Smooth muscle cell (in vitro differentiated cells): Measurements from ENCODE around the gene TSC22D4. TPM values are rescaled to one million over a fixed set of nuclear protein-coding genes. Genes with fewer than 3 reads are reported as not detected.

Source experiments
- DNase-seq: peaks from one replicate; lab custom pipeline; 2025; ENCODE audit not compliant: unreplicated experiment; lab: John Stamatoyannopoulos, UW
- H2AFZ ChIP-seq: fragments of 200-600 bp; sonication (generic); 2 replicates; pipeline ENCODE4 v1.6.0; 2016; ENCODE audit warnings: antibody characterized with exemption, low read depth, mild to moderate bottlenecking
- H3F3A ChIP-seq: fragments of 200-600 bp; sonication (generic); 2 replicates; pipeline ENCODE4 v1.6.0; 2017; ENCODE audit warnings: antibody characterized with exemption, low read depth
- H3K27ac ChIP-seq: fragments of 200-600 bp; sonication (generic); 2 replicates; pipeline ENCODE4 v1.5.1; 2016; ENCODE audit warnings: low read depth, mild to moderate bottlenecking
- H3K27me3 ChIP-seq: fragments of 200-600 bp; sonication (generic); 2 replicates; pipeline ENCODE4 v1.6.1; 2016; ENCODE audit warnings: low read depth, mild to moderate bottlenecking
- H3K36me3 ChIP-seq: fragments of 200-600 bp; sonication (generic); 2 replicates; pipeline ENCODE4 v1.5.1; 2016; ENCODE audit warnings: low read depth
- H3K4me1 ChIP-seq: fragments of 200-600 bp; sonication (generic); 2 replicates; pipeline ENCODE4 v1.5.1; 2016; ENCODE audit warnings: low read depth
- H3K4me2 ChIP-seq: fragments of 200-600 bp; sonication (generic); 2 replicates; pipeline ENCODE4 v1.6.0; 2016; ENCODE audit warnings: mild to moderate bottlenecking
- H3K4me3 ChIP-seq: fragments of 200-600 bp; sonication (generic); 2 replicates; pipeline ENCODE4 v1.5.1; 2016; ENCODE audit warnings: mild to moderate bottlenecking
- H3K79me2 ChIP-seq: fragments of 200-600 bp; sonication (generic); 2 replicates; pipeline ENCODE4 v1.6.0; 2016; ENCODE audit warnings: low read depth, mild to moderate bottlenecking
- H3K9ac ChIP-seq: fragments of 200-600 bp; sonication (generic); 2 replicates; pipeline ENCODE4 v1.6.0; 2016; ENCODE audit warnings: low read depth
- H3K9me3 ChIP-seq: fragments of 200-600 bp; sonication (generic); replicated peaks from 2 replicates; pipeline ENCODE4 v1.5.1; 2016; ENCODE audit warnings: low read depth
- H4K20me1 ChIP-seq: fragments of 200-600 bp; sonication (generic); 2 replicates; pipeline ENCODE4 v1.6.0; 2016; ENCODE audit warnings: low read depth
- WGBS: methylation state at CpG from one replicate; pipeline ENCODE4 v1.1.7; 2016; ENCODE audit warnings: low lambda C conversion rate; 5-methylcytosine and 5-hydroxymethylcytosine counted together
- polyA plus RNA-seq: library from polyadenylated mRNA; unstranded; fragments of >200 nt; fragmentation: Nextera tagmentation; extraction: Ambion mirVana; gene quantifications from 2 replicates; pipeline ENCODE4 v1.2.1, GENCODE V29; 2016
- total RNA-seq: library from RNA; depleted of rRNA; stranded (reverse); fragments of >200 nt; gene quantifications from 2 replicates; pipeline ENCODE4 v1.2.3, GENCODE V29; 2014
- TF ChIP-seq, protein P1 (sequence below): fragments of 200-600 bp; sonication (generic); IDR thresholded peaks from 2 replicates; pipeline ENCODE4 v1.5.1; 2017; ENCODE audit warnings: borderline replicate concordance, mild to moderate bottlenecking, antibody characterized with exemption; ENCODE audit not compliant: insufficient read depth, poor library complexity, severe bottlenecking

Gene TSC22D4
- total and polyA plus RNA-seq, 2 experiments from 2014 or later, result 20.0 to 51.1 TPM

DNA sequence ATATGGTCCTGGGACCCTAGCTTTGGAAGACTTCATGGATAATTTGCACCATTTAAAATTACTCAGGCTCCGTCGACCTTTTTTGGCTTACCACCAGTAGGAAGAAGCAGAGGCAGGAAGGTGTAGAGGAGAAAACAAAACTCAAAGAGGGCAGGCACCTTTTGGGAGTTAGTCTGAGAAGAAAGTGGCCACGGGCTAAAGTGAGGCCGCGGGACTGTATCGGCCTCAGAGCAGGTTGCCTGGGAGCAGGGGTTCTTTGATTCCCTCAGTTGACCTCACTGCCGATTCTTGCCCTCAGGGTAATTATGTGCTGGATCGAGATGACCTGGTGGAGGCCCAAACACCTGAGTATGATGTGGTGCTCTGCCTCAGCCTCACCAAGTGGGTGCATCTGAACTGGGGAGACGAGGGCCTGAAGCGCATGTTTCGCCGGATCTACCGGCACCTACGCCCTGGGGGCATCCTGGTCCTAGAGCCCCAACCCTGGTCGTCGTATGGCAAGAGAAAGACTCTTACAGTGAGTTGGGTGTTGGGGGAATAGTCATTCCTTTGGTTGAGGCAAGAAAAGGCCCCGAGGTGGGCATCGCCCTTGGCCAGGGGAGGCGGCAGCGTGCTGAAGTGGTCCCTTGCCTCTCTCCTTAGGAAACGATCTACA lies 46.3 kb downstream of the TSC22D4 start:
- no peak overlapping the region for H3K27ac ChIP-seq
- H3K4me1 ChIP-seq, result peaks cover 27% of the 10 kb centered on the region
- no peak overlapping the region for H3K9ac ChIP-seq
- peaks cover 23% of the 10 kb centered on the region for H4K20me1 ChIP-seq
- H3K27me3 ChIP-seq, result no peaks in the 10 kb centered on the region
- H3F3A ChIP-seq, result peaks cover 10% of the 10 kb centered on the region
- TF ChIP-seq, protein P1, sequence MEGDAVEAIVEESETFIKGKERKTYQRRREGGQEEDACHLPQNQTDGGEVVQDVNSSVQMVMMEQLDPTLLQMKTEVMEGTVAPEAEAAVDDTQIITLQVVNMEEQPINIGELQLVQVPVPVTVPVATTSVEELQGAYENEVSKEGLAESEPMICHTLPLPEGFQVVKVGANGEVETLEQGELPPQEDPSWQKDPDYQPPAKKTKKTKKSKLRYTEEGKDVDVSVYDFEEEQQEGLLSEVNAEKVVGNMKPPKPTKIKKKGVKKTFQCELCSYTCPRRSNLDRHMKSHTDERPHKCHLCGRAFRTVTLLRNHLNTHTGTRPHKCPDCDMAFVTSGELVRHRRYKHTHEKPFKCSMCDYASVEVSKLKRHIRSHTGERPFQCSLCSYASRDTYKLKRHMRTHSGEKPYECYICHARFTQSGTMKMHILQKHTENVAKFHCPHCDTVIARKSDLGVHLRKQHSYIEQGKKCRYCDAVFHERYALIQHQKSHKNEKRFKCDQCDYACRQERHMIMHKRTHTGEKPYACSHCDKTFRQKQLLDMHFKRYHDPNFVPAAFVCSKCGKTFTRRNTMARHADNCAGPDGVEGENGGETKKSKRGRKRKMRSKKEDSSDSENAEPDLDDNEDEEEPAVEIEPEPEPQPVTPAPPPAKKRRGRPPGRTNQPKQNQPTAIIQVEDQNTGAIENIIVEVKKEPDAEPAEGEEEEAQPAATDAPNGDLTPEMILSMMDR, result no peak
- H3K79me2 ChIP-seq, result peaks cover 38% of the 10 kb centered on the region
- H3K4me3 ChIP-seq, result no peak overlapping the region
- H3K36me3 ChIP-seq, result no peaks in the 10 kb centered on the region
- H3K4me2 ChIP-seq, result no peak overlapping the region
- WGBS, result 93% methylated on average over 21 of the region's 21 CpGs
- DNase-seq, result no peak
- no peak overlapping the region for H2AFZ ChIP-seq
- no peaks in the 10 kb centered on the region for H3K9me3 ChIP-seq

DNA sequence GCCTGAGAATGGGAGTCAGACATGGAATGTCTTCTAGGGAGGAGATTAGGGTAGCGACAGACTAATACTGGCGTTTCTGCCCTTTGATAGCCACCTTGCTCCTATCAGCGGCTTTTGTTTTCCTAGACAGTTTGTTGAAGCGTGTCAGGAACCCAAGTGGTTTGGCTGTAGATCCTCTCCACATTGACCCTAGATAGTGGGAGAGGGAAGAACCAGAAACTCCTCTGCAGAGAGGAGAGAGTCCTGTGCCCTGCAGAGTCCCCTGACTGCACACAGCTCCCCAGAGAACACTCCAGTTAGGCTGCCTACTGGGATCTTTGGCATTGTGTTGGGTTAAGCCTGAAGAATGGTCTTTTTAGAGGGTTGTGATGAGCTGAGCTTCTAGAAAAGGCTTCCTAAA lies 47.0 kb downstream of the TSC22D4 start:
- peaks cover 23% of the 10 kb centered on the region for H4K20me1 ChIP-seq
- TF ChIP-seq, protein P1, result no peak
- 94% methylated on average over 4 of the region's 4 CpGs for WGBS
- H3K27me3 ChIP-seq, result no peaks in the 10 kb centered on the region
- H3K4me2 ChIP-seq, result peak overlapping the region; percentile 85
- peaks cover 27% of the 10 kb centered on the region for H3K4me1 ChIP-seq
- H3K9me3 ChIP-seq, result no peaks in the 10 kb centered on the region
- no peak overlapping the region for H2AFZ ChIP-seq
- peaks cover 10% of the 10 kb centered on the region for H3F3A ChIP-seq
- H3K27ac ChIP-seq, result no peak overlapping the region
- no peak overlapping the region for H3K4me3 ChIP-seq
- DNase-seq, result no peak
- H3K79me2 ChIP-seq, result peaks cover 38% of the 10 kb centered on the region
- no peak overlapping the region for H3K9ac ChIP-seq
- H3K36me3 ChIP-seq, result no peaks in the 10 kb centered on the region

DNA sequence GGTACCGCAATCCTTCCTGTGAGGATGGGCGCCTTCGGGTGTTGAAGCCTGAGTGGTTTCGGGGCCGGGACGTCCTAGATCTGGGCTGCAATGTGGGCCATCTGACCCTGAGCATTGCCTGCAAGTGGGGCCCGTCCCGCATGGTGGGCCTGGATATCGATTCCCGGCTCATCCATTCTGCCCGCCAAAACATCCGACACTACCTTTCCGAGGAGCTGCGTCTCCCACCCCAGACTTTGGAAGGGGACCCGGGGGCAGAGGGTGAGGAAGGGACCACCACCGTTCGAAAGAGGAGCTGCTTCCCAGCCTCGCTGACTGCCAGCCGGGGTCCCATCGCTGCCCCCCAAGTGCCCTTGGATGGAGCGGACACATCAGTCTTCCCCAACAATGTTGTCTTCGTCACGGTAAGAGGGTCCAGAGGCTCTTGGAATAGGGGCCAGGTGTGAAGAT lies 47.7 kb downstream of the TSC22D4 start:
- Histone ChIP-seq H3F3A (peaks cover 10% of the 10 kb centered on the region), H4K20me1 (peaks cover 23% of the 10 kb centered on the region), H3K4me1 (peaks cover 27% of the 10 kb centered on the region), H3K27ac (no peak overlapping the region), H3K4me3 (no peak overlapping the region), H3K4me2 (peak overlapping the region; percentile 85), H3K79me2 (peaks cover 38% of the 10 kb centered on the region), H3K9ac (no peak overlapping the region), H3K9me3 (no peaks in the 10 kb centered on the region), H3K27me3 (no peaks in the 10 kb centered on the region), H3K36me3 (no peaks in the 10 kb centered on the region), H2AFZ (no peak overlapping the region)
- WGBS, result 98% methylated on average over 23 of the region's 23 CpGs
- TF ChIP-seq, protein P1, result no peak
- no peak for DNase-seq
